ENCODE measurements around the gene HLF. TPM values are rescaled to one million over a fixed set of nuclear protein-coding genes. Genes with fewer than 3 reads are reported as not detected.

The HLF gene
- total and polyA plus RNA-seq, 2 experiments from 2014 or later: 0.09 TPM; not detected in 1

DNA sequence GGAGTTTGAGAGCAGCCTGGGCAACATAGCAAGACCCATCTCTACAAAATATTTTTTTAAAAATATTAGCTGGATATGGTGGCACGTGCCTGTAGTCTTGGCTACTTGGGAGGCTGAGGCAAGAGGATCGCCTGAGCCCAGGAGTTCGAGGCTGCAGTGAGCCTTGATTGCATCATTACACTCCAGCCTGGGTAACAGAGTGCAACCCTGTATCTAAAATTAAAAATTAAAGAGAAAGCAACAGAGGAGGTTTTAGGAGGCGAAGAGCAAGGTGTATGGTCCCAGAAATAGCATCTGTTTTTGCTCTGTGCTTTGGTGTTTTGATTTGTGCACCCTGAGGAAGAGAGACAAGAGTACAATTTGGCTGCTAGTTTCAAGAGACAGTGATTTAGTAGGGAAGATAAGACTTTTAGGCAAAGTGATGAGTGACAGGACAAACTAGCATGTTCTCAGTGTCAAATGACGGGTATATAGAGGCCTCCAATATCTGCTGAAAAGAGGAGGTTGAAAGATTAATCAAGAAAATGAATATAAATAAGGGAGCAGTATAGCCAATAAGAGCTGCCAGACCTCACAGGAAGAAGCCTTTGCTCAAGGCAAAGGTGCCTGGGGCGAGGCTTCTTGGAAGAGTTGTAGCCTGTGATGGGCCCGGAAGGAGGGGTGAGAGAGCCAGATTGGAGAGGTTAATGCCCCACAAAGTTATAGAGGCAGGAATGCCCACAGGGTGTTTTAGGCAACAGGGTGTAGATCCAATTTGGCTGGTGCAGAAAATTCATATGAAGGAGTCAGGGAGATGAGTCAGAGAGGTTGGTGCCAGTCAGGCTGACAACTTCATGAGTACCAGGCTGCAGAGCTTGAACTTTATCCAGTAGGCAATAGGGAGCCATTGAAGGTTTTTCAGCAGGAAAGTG is 11.4 kb downstream of the HLF start:
- no peak overlapping the region for H3K9ac ChIP-seq
- in situ Hi-C loops (cut with MboI): no loop called here
- WGBS, 2 experiments (ENCODE audit: low coverage in 1 of 2, low lambda C conversion rate in 2 of 2, missing lambda C conversion rate in 2 of 2): 53 to 54% methylated on average over 7 of the region's 7 CpGs
- H3K9me3 ChIP-seq (ENCODE audit: low read depth): no peaks in the 10 kb centered on the region
- no peaks in the 10 kb centered on the region for H3K9me2 ChIP-seq (ENCODE audit: insufficient read depth)
- H3K4me2 ChIP-seq (ENCODE audit: unreplicated experiment): no peak overlapping the region
- H3K79me2 ChIP-seq (ENCODE audit: insufficient read depth): no peaks in the 10 kb centered on the region
- no peak overlapping the region for H3K4me3 ChIP-seq
- H3F3A ChIP-seq (ENCODE audit: insufficient read depth): no peaks in the 10 kb centered on the region
- peak; percentile 58 for DNase-seq
- H3K27me3 ChIP-seq (replicated peaks; ENCODE audit: insufficient read depth): peaks cover 10% of the 10 kb centered on the region; the same call in 1 of the 2 replicates
- no peak overlapping the region for H2AFZ ChIP-seq
- TF ChIP-seq EZH2 (IDR thresholded peaks at IDR 0.05; ENCODE audit: insufficient read depth, poor library complexity, severe bottlenecking) (no peak), EZH2phosphoT487 (IDR thresholded peaks at IDR 0.05; ENCODE audit: insufficient read depth, low read depth) (no peak)
- peaks cover 7% of the 10 kb centered on the region for H3K4me1 ChIP-seq (ENCODE audit: insufficient read depth)
- no peaks in the 10 kb centered on the region for H3K36me3 ChIP-seq (ENCODE audit: low read depth)
- no peaks in the 10 kb centered on the region for H4K20me1 ChIP-seq (ENCODE audit: insufficient read depth)
- no peak overlapping the region for H3K27ac ChIP-seq

DNA sequence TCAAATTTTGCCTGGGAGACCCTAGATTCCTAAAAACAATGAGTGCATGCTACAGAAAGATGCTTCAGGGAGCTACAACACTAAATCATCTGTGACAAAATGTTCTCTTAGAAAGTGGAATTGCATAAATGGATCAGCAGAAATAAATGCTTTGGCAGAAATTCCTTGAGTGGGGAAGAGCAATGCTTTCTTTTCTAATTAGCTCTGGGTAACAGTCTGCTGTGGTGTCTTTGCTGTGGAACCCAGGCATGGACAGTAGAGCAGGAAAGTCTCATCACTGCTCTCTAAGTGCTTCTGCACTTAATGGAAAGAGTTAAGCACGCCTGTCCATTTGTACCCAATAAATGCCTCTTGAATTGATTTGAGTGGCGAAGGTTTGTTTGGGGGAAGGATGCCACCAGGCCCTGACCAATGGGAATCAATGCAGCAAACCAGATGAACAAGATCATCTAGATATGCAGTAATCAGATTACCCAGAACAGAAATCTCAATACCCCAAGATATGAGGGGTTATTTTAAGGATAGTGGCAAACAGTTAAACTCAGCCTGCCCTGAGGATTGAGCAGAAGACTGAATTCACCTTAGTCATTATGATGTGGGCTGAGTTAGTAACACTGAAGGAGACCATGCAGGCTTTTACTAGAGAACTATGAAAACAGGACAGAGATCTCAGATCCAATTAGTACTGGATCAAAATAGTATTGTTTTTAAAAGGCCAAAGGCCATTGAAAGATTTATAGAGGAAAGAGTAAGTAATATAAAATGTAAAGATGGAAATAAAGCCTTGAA is 13.6 kb downstream of the HLF start:
- in situ Hi-C loops (cut with MboI): no loop called here
- Histone ChIP-seq H3K4me3 (no peak overlapping the region), H3K9me2 (ENCODE audit: insufficient read depth) (no peaks in the 10 kb centered on the region), H3K79me2 (ENCODE audit: insufficient read depth) (no peaks in the 10 kb centered on the region), H3K27me3 (replicated peaks; ENCODE audit: insufficient read depth) (peaks cover 15% of the 10 kb centered on the region), H3F3A (ENCODE audit: insufficient read depth) (no peaks in the 10 kb centered on the region), H3K27ac (no peak overlapping the region), H3K9me3 (ENCODE audit: low read depth) (no peaks in the 10 kb centered on the region), H3K4me1 (ENCODE audit: insufficient read depth) (peaks cover 6% of the 10 kb centered on the region), H3K4me2 (ENCODE audit: unreplicated experiment) (no peak overlapping the region), H4K20me1 (ENCODE audit: insufficient read depth) (no peaks in the 10 kb centered on the region), H3K9ac (no peak overlapping the region), H3K36me3 (ENCODE audit: low read depth) (no peaks in the 10 kb centered on the region), H2AFZ (no peak overlapping the region)
- no peak for DNase-seq
- no peak for TF ChIP-seq EZH2 (IDR thresholded peaks at IDR 0.05; ENCODE audit: insufficient read depth, poor library complexity, severe bottlenecking)
- no peak for TF ChIP-seq EZH2phosphoT487 (IDR thresholded peaks at IDR 0.05; ENCODE audit: insufficient read depth, low read depth)
- 70 to 71% methylated on average over 2 of the region's 2 CpGs for WGBS, 2 experiments (ENCODE audit: low coverage in 1 of 2, low lambda C conversion rate in 2 of 2, missing lambda C conversion rate in 2 of 2)

DNA sequence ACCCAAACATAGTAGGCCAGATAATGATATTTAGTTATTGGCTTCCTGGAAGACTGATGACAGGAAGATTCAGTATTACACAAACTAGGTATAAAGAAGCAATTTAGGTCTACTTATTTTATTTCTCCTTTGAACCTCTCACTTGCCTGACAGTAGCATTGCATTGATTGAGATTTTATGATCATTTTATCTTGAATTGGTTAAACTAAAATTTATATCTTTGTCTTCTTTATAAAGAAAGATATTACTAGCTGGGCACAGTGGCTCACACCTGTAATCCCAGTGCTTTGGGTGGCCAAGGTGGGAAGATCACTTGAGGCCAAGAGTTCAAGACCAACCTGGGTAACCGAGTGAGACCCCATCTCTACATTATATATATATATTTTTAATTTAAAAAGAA is 14.4 kb downstream of the HLF start:
- DNase-seq: no peak
- Histone ChIP-seq H4K20me1 (ENCODE audit: insufficient read depth) (no peaks in the 10 kb centered on the region), H2AFZ (no peak overlapping the region), H3K79me2 (ENCODE audit: insufficient read depth) (no peaks in the 10 kb centered on the region), H3K36me3 (ENCODE audit: low read depth) (no peaks in the 10 kb centered on the region), H3K9me3 (ENCODE audit: low read depth) (no peaks in the 10 kb centered on the region), H3K27me3 (replicated peaks; ENCODE audit: insufficient read depth) (peaks cover 17% of the 10 kb centered on the region; the same call in 1 of the 2 replicates), H3K9ac (no peak overlapping the region), H3K4me2 (ENCODE audit: unreplicated experiment) (no peak overlapping the region), H3K9me2 (ENCODE audit: insufficient read depth) (no peaks in the 10 kb centered on the region), H3K27ac (no peak overlapping the region), H3K4me3 (no peak overlapping the region), H3F3A (ENCODE audit: insufficient read depth) (no peaks in the 10 kb centered on the region), H3K4me1 (ENCODE audit: insufficient read depth) (no peaks in the 10 kb centered on the region)
- in situ Hi-C loops (cut with MboI): no loop called here
- 76 to 80% methylated on average over 1 of the region's 1 CpG for WGBS, 2 experiments (ENCODE audit: low coverage in 1 of 2, low lambda C conversion rate in 2 of 2, missing lambda C conversion rate in 2 of 2)
- no peak for TF ChIP-seq EZH2phosphoT487 (IDR thresholded peaks at IDR 0.05; ENCODE audit: insufficient read depth, low read depth)
- no peak for TF ChIP-seq EZH2 (IDR thresholded peaks at IDR 0.05; ENCODE audit: insufficient read depth, poor library complexity, severe bottlenecking)

DNA sequence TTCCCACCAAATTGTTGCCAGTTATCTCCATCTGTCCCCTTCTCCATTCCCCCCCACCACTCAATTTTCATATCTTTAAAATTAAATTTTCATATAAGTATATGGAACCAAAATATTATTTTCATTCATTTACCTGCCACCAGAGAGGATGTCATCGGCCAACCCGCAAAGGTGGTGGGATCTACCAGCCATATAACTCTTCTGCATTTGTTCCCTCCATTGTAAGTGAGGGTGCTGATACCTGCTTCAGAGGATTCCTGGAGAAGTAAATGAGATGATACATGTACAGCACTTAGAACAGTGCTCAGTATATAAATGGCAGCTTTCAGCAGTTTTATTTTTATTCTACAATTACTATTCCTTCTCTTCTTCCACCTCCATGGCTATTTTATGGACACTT is 15.0 kb downstream of the HLF start:
- Histone ChIP-seq H3K4me3 (no peak overlapping the region), H3K9me2 (ENCODE audit: insufficient read depth) (no peaks in the 10 kb centered on the region), H3K9ac (no peak overlapping the region), H4K20me1 (ENCODE audit: insufficient read depth) (no peaks in the 10 kb centered on the region), H3K27ac (no peak overlapping the region), H3K4me1 (ENCODE audit: insufficient read depth) (no peaks in the 10 kb centered on the region), H3K9me3 (ENCODE audit: low read depth) (no peaks in the 10 kb centered on the region), H2AFZ (no peak overlapping the region), H3K36me3 (ENCODE audit: low read depth) (no peaks in the 10 kb centered on the region), H3F3A (ENCODE audit: insufficient read depth) (no peaks in the 10 kb centered on the region), H3K4me2 (ENCODE audit: unreplicated experiment) (no peak overlapping the region), H3K27me3 (replicated peaks; ENCODE audit: insufficient read depth) (peaks cover 12% of the 10 kb centered on the region; the same call in 1 of the 2 replicates), H3K79me2 (ENCODE audit: insufficient read depth) (no peaks in the 10 kb centered on the region)
- no peak for TF ChIP-seq EZH2phosphoT487 (IDR thresholded peaks at IDR 0.05; ENCODE audit: insufficient read depth, low read depth)
- TF ChIP-seq EZH2 (IDR thresholded peaks at IDR 0.05; ENCODE audit: insufficient read depth, poor library complexity, severe bottlenecking): no peak
- DNase-seq: no peak
- WGBS, 2 experiments (ENCODE audit: low coverage in 1 of 2, low lambda C conversion rate in 2 of 2, missing lambda C conversion rate in 2 of 2): 92 to 96% methylated on average over 2 of the region's 2 CpGs
- in situ Hi-C loops (cut with MboI): no loop called here

Measured in GM23248 (cell line).